ENCODE results near the gene HS6ST1. TPM values are rescaled to one million over a fixed set of nuclear protein-coding genes. Genes with fewer than 3 reads are reported as not detected.

Gene HS6ST1
- total RNA-seq, 6 experiments from 2014 or later: 18.0 to 53.5 (median 31.0) TPM

- Histone ChIP-seq H3K4me1 (no peaks in the 10 kb centered on the region), H3K36me3 (no peaks in the 10 kb centered on the region), H3K27ac (no peak overlapping the region), H3K27me3 (no peaks in the 10 kb centered on the region), H3K4me3 (no peak overlapping the region), H3K9me3 (no peaks in the 10 kb centered on the region)
- intact Hi-C loops (cut with DNase I): no loop called here
- TF ChIP-seq POLR2A (IDR thresholded peaks at IDR 0.05) (no peak), CTCF (IDR thresholded peaks at IDR 0.05) (no peak)
- peak in 1 of 3 donors; percentile 41 for DNase-seq
- WGBS (ENCODE audit: insufficient coverage, low coverage, low lambda C conversion rate, missing lambda C conversion rate): 100% methylated on average over 4 of the region's 14 CpGs
- peak in 1 of 4 donors; percentile 7 for ATAC-seq
Observed at GRCh38 chr2:128347171-128347558, 28.5 kb upstream of the HS6ST1 start.

DNA sequence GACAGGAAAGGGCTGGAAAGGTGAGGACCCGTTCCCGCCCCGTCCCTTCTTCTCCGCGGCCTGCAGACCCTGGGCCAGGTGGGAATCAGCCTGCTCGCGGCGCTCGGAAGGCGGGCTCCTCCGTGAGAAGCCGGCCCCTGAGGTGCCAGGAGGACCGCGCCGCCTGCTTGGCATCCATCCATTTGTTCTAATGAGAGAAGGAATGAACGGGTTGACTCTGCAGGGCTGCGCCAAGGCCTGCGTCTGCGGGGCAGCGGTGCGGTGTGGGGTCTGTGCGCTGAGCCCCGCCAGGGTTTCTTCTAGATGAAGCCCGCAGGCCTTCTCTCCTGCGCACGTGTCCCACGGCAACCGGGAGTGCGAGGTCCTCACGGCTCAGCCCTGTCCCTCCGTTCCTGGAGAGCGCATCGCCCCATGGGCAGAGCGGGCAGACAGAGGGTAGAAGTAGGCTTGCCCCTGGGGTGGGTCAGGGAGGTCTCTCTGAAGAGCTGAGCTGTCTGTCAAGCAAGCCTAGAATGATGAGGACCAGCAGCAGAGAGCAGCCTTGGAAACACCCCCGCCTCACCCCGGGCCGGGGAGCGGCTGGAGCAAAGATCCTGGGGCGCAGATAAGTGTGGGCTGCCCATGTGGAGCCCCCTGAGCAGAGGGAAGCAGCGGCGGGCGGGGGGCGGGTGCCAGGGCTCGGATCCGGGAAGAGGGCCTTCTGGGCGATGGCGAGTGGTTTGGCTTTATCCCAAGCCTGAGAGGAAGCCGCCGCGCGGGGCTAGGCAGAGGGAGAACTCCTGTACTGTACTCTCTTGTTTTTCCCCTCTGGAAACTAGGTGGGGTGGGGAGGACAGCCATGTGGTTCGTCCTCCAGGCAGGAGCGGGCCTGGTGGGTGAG, 27.9 kb upstream of the HS6ST1 start:
- WGBS (ENCODE audit: insufficient coverage, low coverage, low lambda C conversion rate, missing lambda C conversion rate): 66% methylated on average over 3 of the region's 53 CpGs
- Histone ChIP-seq H3K4me3 (no peak overlapping the region), H3K36me3 (no peaks in the 10 kb centered on the region), H3K4me1 (no peaks in the 10 kb centered on the region), H3K27me3 (no peaks in the 10 kb centered on the region), H3K27ac (no peak overlapping the region), H3K9me3 (no peaks in the 10 kb centered on the region)
- ATAC-seq (peak in 1 of 4 donors; percentile 9), DNase-seq (no peak)
- intact Hi-C loops (cut with DNase I): no loop called here
- TF ChIP-seq POLR2A (IDR thresholded peaks at IDR 0.05): no peak
- TF ChIP-seq CTCF (IDR thresholded peaks at IDR 0.05): no peak

GRCh38 chr2:128345436-128346165, 26.9 kb upstream of the HS6ST1 start:
- no peaks in the 10 kb centered on the region for H3K9me3 ChIP-seq
- DNase-seq (no peak), ATAC-seq (peak in 1 of 4 donors; percentile 14)
- no peak overlapping the region for H3K4me3 ChIP-seq
- H3K27ac ChIP-seq: no peak overlapping the region
- no peaks in the 10 kb centered on the region for H3K27me3 ChIP-seq
- TF ChIP-seq POLR2A (IDR thresholded peaks at IDR 0.05) (no peak), CTCF (IDR thresholded peaks at IDR 0.05) (no peak)
- no peaks in the 10 kb centered on the region for H3K36me3 ChIP-seq
- intact Hi-C loops (cut with DNase I): no loop called here
- WGBS (ENCODE audit: insufficient coverage, low coverage, low lambda C conversion rate, missing lambda C conversion rate): 95% methylated on average over 16 of the region's 43 CpGs
- no peaks in the 10 kb centered on the region for H3K4me1 ChIP-seq

GRCh38 chr2:128344101-128344500, 25.4 kb upstream of the HS6ST1 start:
- H3K4me1 ChIP-seq: no peaks in the 10 kb centered on the region
- H3K9me3 ChIP-seq: no peaks in the 10 kb centered on the region
- ATAC-seq (no peak), DNase-seq (no peak)
- WGBS (ENCODE audit: insufficient coverage, low coverage, low lambda C conversion rate, missing lambda C conversion rate): 89% methylated on average over 3 of the region's 3 CpGs
- intact Hi-C loops (cut with DNase I): no loop called here
- H3K27ac ChIP-seq: no peak overlapping the region
- H3K4me3 ChIP-seq: no peak overlapping the region
- H3K36me3 ChIP-seq: no peaks in the 10 kb centered on the region
- no peaks in the 10 kb centered on the region for H3K27me3 ChIP-seq
- TF ChIP-seq POLR2A (IDR thresholded peaks at IDR 0.05) (no peak), CTCF (IDR thresholded peaks at IDR 0.05) (no peak)

Data from right lobe of liver (tissue), 6 donors.